GM18499 (cell line): Measurements from ENCODE around the gene NSD2.

Experiments
- ATAC-seq: cut with Tn5 transposase; IDR thresholded peaks from one replicate; pipeline ENCODE4 v1.9.1; 2021; ENCODE audit warnings: moderate number of reproducible peaks; ENCODE audit not compliant: insufficient read depth, unreplicated experiment

The NSD2 gene

DNA sequence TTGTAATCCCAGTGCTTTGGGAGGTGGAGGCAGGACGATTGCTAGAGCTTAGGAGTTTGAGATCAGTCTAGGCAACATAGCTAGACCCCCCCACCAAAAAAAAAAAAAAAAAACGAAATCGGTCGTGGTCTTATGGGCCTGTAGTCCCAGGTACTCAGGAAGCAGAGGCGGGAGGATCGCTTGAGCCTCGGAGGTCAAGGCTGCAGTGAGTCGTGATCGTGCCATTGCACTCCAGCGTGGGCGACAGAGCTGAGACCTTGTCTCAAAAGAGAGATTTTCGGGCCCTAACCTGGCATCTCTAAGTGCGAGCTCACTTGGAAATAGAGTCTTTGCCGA lies 8.3 kb upstream of the NSD2 start:
- no peak for ATAC-seq

DNA sequence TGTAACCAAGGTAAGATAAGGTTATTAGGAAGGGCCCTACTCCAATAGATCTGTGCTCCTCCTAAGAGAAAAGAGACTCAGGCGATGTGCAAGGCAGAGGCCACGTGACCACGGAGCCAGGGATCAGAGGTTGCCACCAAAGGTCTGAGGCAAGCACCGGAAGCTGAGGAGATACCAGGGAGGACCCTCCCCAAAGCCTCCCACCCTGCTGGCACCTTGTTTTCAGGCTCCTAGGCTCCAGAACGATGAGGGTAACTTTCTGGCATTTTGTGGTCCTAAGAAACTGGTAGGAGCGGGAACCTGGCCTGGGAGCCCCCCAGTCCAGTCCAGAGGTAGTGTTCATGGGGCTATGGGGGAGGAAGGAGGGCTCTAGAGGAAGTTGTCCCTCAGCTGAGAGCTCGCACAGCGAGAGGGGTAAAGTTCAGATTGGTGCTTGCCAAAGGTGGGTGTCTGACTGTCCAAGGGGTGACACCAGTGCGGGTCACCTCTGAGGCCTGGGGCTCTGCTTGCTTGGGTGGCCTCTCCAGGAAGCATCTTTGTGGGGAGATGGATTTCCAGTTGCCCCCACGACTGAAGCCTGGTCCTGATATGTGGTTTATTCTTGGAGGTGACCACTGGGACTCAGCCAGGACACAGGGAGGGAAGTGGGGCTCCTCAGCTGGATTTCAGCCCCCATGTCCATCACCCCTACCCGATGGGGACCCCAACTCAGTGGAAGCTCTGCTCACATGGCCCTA lies 7.7 kb upstream of the NSD2 start:
- ATAC-seq: no peak

DNA sequence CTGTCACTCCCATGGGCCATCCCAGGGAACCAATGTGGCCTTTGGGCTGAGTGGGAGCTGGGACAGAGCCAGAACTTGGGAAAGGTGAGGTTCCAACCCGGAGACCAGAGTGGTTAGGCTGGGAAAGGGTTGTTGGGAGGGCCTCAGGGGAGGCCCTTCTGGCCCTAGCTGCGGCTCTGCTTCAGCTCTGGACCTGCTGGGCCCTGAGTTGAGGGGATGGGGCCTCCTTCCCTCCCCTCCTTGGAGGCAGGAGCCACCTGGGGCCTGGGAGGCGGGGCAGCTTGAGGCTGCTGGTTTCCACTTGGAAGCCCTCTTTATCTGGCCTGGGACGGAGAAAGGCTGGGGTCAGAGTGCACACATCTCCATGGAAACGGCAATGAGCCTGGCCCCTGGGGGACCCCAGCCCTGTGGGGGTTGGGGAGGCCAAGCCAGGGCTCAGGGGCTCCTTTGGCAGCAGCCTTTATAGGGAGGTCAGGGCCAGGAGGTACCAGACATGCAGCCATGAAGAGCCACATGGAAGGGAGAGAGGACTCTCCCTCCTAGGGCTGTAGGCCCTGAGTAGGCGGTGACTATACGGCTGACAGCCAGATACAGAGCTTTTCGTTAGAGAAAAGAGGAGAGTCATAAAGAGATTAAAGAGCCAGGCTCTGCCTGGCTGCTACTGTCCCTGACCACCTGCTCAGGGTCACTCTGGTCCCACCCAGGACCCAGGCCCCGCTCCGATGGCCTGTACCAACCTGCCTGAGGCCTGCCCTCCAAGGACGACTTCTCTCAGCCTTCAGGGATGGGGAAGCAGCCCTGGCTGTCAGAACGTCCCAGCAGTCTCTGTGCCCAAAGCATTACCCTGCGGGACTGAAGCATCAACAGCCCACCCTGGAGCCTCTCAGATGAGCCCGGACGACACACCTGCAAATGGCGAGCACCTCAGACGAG lies 6.9 kb upstream of the NSD2 start:
- no peak for ATAC-seq

DNA sequence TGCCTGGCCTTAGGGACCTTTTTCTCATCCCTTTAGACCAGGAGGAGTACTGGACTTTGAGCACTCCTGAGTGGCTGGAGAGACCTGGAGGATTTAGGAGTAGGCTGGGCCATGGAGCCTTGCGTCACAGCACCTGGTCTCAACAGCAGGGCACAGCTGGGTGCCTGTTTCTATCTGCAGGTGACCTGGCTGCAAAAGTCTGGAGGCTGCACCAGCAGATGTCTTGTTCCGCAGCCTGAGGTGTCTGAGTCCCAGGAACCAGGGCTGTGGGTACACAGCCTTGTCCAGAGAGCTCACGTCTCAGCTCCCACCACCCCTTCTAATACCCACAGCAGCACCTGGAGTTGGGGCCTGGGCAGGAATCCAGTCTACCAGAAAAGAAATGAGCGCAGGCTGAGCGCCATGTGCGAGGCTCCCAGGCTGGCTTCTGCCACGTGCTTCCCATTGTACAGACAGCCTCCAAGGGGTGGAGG lies 5.0 kb upstream of the NSD2 start:
- ATAC-seq: no peak

DNA sequence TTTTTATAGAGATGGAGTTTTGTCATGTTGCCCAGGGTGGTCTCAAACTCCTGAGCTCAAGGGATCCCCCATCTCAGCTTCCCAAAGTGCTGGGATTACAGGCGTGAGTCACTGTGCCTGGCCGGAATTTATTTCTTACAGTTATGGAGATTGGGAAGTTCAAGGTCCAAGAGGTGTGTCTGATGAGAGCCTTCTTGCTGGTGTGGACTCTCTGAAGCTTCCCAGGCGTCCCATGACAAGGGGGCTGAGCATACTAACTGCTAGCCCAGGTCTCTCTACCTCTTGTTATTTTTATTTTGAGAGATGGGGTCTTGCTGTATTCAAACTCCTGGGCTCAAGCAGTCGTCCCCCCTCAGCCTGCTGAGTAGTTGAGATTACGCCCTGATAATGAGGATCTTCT lies 2.9 kb upstream of the NSD2 start:
- ATAC-seq: no peak

DNA sequence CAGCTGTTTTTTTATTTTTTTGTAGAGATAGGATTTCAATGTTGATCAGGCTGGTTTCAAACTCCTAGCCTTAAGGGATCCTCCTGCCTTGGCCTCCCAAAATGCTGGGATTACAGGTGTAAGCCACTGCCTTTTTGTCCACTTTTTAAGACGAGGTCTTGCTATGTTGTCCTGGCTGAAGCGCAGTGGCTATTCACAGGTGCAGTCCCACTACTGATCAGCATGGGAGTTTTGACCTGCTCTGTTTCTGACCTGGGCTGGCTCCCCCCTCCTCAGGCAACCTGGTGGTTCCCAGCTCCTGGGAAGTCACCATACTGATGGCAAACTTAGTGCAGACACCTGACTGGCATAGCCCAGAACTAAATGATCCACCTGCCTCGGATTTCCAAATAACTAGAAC lies 2.3 kb upstream of the NSD2 start:
- no peak for ATAC-seq

DNA sequence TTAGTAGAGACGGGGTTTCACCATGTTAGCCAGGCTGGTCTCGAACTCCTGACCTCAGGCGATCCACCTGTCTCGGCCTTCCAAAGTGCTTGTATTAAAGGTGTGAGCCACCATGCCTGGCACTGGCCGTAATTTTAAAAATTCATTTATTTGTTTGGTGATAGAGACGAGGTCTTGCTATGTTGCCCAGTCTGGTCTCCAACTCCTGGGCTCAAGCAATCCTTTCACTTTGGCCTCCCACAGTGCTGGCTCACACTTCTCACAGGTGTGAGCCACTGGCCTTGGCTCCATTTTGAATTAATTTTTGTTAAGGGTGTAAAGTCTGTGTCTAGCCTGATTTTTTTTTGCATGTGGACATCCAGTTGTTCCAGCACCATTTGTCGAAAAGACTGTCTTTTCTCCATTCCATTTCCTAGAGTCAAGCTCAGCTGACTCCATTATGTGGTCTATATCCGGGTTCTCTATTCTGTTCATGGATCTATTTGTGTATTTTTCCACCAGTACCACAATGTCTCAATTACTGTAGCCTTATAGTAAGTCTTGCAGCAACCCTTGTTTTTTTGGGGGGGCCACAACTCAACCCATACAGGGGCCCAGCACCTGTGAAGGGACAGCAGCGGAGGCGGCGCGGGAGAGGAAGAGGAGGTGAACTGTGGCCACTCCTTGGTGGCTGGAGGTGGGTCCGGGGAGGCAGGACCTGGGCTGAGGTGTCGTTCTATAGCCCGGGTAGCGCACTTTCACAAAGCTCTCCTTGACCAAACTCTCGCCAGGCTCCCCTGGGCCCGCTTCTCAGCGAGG lies 1.5 kb upstream of the NSD2 start:
- peak; percentile 5 for ATAC-seq

DNA sequence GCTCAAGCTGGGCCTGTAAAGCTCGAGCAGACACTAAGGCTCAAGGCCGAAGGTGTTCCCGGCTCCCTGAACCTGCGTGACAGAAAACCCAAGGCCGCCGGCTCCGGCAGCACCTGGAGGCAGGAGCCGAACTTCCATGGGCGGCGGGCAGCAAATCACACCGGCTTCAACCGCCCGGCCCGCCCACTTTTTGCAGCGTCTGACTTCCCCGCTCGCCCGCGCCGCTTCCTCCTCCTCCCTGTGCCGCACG lies 940 bp upstream of the NSD2 start:
- ATAC-seq: peak; percentile 40

DNA sequence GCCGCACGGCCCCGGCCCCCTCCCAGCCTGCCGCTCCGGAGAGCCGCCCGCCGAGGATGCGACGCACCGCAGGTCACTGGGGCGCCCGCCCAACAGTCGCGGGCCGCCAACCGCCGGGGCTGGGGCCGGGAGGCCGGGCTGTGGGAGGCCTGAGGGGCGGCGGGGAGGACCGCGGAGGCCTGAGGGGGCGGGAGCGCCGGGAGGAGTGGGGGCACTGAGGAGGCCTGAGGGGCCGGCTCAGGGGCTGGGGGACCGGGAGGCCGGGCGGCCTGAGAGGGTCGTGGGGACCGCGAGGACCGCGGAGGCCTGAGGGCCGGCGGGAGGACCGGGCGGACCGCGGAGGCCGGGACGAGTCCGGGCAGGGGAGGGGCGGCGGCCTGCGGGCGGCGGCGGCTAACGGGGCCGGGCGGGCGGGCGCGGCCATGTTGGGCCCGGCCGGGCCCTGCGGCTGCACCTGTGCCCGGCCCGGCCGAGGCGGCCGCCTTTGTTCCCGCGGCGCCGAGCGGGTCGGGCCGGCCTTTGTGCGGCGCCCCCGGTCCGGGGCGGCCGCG lies 353 bp downstream of the NSD2 start:
- no peak for ATAC-seq

DNA sequence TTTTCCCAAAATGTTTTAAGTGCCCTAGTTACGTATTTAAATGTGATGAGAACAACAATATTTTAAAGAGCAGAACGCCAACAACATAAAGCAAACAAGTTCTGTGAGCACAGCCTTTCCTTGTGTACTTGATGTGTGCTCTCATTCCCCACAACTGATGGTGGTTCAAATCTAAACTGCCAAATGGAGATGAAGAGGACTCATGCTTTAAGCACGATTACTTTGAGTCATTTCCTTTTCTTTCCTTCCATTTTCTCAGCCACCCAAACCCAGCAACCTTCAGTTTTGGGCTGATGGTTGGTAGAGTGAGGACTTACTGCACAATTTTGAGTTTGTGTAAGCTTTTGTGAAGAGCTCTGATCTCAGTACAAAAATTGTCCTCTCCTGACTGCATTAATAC lies 1.7 kb downstream of the NSD2 start:
- ATAC-seq: no peak

DNA sequence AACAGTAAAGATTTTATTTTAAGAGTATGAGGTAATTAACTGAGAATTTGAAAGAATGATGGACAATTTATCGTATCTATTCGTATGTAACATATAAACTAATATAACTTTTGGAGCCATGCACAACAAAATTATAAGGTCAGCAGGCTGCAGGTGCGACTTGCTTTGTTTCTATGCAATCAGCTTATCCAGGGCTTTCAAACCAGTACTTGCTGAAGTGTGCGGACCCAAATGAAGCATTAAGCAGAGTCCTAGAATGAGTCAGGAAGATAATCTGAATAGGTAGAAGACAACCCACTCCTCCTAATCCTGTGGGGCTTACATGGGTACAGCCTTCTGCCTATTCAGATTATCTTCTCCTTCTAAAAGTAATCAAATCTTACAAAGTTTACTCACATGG lies 2.1 kb downstream of the NSD2 start:
- no peak for ATAC-seq

DNA sequence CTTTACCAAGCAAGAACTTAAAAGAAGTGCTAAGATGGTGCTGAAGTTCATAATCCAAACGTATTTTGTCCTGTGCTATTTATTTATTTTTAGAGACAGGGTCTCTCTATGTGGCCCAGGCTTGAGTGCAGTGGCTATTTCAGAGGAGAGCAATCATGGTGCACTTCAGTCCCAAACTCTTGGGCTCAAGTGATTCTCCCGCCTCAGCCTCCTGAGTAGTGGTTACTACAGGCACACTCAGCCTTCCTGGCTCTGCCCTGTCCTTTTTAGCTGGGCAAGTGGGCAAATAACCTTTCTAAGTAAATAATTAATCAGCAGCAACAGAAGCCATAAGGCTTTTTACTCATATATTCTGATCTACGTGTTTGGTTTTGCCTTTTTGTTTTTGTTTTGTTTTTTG lies 2.6 kb downstream of the NSD2 start:
- no peak for ATAC-seq

DNA sequence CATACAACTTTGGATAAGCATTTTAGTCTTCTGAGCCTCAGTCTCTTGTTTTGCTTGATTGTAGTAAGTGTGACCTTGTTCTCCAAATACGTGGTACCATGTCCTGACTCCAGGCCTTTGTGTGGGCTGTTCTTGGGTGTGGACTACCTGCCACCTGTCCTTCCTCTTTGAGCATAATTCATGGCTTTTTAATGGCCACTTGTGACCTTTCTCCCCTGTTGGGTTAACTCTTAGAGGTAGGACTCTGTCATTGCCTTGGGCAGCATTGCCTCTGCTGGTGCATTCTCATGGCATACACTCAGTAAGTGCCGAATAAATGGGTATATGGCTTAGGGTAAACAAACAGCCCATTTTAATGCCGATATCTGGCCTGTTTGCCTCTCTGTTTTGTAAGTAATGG lies 3.0 kb downstream of the NSD2 start:
- ATAC-seq: no peak

DNA sequence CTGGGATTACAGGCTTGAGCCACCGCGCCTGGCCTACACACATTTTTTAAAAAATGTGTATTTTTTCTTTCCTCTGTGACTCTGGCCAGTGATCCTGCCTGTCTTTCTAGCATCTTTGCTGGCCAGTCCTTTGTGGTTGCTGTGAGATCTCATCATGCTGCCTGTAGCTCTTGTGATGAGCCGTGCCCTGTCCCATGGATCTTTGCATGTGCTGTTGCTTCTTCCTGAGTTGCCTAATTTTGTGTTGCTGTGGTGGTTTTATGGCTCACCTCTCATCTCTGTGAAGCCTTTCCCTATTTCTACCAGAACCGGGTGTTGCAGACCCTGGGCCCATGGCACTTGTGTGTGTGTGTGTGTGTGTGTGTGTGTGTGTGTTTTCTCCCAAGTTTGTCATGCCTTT lies 8.3 kb downstream of the NSD2 start:
- ATAC-seq: no peak

DNA sequence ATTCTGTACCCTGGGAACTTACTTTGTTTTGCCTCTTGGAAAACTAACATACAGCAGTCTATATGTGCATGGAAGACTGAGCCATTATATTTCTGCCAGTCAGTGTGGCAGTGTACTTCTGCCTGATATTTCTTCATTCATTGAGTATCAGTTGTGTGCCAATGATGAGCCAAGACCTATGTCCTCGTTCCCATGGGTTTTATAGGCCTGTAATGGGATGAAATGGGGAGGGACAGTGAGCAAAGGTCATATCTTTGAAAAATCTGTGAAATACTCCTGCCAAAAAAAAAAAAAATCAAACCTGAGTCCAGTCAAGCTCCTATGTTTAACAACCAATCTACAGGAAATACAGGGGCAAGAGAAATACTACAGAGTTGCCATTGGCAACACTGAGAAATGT lies 9.1 kb downstream of the NSD2 start:
- no peak for ATAC-seq

DNA sequence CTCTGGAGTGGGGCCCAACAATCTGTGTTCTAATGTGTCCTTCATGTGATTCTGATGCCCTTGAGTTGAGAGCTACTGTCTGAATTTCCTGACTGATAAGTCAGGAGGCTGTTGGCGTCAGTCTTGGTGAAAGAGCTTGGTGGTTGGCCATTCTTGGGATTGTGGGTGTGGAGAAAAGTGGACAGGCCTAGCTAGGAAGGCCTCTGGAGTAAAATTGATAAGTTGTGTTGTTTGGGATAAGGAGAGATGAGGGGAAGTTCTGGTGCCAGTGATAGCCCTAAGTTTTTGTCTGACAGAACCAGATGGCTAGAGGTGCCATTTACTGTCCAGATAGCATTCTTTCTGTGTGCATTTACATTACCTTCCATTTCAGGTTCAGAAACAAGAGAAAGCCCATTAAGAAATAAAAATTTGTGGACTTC lies 11.7 kb downstream of the NSD2 start:
- no peak for ATAC-seq

DNA sequence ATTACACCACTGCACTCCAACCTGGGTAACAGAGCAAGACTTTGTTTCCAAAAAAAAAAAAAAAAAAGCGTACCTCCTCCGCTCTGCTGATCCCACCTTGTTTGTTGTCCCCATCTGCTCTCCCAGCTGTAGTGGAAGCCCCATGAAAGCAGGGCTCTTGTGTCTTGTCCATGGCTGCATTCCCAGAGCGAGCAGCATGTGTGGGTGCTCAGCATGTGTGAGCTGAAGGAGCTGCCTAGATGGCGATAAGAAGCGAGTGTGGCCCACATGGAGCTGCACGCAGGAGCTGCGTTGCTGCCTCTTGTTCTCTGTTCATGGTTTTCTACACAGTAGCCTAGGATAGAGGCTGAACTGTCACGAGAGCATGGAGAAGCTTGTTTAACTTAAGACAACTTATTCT lies 12.4 kb downstream of the NSD2 start:
- ATAC-seq: no peak

DNA sequence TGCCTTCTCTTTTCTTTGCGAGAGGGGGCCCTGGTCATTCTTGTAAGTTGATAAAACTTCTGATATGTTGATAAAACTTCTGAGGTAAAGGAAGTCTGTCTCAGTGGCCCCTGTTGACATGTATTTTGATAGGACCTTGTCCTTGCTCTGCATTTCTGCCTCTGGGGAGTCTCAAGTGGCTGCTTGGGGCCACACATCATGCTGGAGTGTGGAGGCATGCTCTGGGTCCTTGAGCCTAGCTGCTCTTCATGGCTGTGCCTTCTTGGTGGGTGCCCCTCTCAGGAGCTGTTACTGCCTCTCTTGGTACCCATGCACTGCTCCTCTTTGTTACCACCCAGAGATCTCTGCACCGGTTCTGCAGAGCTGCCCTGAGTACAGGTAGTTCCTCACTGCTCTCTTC lies 14.2 kb downstream of the NSD2 start:
- no peak for ATAC-seq

DNA sequence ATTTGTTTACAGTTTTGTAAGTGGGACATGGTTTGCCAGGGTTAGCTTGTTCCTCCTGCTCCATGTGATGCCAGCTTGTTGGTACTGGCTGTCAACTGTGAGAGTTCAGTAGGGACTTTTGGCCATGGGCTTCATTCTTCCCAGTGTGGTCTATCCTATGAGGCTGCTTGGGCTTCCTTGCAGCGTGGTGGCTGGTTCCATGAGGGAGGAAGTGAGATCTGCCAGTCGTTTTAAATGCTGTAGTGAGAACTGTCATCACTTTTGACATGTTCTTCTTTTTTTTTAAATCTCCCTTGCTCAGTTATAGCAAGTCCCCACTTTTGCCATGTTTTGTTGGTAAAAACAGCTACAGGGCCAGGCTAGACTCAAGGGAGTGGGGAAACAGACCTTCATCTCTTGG lies 15.9 kb downstream of the NSD2 start:
- ATAC-seq: no peak

DNA sequence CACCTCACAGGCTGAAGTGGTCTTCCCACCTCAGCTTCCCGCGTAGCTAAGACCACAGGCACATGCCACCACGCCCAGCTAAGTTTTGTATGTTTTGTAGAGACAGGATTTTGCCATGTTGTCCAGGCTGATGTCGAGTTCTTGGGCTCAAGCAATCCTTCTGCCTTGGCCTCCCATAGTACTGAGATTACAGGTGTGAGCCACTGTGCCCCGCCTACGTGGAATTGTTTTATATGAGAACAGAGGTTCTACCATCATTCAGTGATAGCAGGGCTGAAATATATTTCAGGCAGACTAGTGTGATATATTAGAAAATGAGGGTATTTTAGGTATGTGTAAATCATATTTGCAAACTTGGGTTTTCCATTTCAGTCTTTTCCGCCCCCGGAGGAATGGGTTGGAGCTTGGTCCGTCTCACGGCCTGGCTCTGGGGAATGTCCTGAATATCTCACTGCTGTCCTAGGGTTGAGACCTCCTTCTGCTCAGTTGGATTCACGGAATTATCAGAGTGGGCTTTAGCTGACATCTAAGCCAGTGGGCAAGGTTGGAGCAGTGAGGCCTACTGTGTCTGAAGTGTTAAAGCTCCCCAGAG lies 19.9 kb downstream of the NSD2 start:
- ATAC-seq: no peak
